HG03565 (cell line): ENCODE measurements around the gene PPOX.

Source experiments
- ATAC-seq: cut with Tn5 transposase; IDR thresholded peaks from one replicate; pipeline ENCODE4 v1.9.1; 2021; ENCODE audit warnings: mild to moderate bottlenecking, moderate library complexity; ENCODE audit not compliant: unreplicated experiment

The PPOX gene

DNA sequence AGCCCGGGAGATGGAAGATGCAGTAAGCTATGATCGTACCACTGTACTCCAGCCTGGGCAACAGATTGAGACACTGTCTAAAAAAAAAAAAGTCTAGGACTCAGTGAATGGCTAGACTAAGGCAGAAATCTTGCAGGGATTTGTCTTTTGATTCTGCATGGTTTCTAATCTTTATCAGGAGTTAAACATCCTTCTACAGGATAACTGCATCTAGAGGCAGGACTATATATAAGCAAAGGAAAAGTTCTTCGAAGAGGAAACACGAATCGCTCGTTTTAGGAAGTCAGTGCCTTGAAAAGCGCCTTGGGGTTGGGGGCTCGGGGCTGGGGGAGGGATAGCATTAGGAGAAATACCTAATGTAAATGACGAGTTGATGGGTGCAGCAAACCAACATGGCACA is 13.1 kb upstream of the PPOX start:
- ATAC-seq: no peak

DNA sequence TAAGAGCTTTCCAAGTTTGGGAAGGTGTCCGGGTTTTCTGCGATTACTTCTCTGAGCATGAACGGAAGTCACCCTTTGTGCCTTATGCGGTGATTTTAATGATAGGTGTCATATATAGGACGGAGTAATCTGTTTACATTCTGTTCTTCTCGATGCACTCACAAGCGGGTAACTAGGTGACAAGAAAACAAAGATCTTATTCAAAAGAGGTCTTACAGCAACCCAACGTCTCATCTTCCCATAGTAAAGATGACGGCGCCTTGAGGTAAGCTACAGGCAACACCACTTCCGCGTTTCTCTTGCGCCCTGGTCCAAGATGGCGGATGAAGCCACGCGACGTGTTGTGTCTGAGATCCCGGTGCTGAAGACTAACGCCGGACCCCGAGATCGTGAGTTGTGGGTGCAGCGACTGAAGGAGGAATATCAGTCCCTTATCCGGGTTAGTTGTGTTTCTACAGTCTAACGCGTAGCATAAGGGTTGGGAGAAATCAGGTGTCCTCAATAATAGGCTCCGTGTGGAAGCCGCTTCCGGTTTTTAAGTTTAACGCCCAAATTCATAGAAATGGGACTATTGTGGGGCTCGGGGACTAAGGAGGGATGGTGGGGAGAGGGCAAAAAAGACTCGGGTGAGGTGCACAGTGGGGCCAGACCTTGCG is 12.4 kb upstream of the PPOX start, which contains the start of gene UFC1:
Gene UFC1, plus strand, starts transcription at position 297 of the 656 bp plus-strand sequence. Its CDS starts 20 bp downstream, at position 317.
- no peak for ATAC-seq

DNA sequence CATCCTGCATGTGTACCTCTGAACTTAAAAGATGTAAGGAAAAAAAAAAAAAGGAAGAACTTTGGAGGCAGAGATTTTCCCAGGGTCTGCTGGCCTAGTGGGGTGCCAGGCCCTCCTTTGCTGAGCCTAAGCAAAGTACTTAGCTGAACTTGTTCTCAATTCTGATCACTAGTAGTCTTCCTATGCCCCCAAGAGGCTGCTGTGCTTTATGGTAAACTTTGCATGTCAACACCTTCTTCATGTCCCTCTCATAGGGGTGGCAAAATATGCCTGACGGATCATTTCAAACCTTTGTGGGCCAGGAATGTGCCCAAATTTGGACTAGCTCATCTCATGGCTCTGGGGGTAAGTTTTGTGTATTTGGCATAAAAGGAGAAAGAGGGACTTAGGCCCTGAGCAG is 8.4 kb upstream of the PPOX start:
- no peak for ATAC-seq

DNA sequence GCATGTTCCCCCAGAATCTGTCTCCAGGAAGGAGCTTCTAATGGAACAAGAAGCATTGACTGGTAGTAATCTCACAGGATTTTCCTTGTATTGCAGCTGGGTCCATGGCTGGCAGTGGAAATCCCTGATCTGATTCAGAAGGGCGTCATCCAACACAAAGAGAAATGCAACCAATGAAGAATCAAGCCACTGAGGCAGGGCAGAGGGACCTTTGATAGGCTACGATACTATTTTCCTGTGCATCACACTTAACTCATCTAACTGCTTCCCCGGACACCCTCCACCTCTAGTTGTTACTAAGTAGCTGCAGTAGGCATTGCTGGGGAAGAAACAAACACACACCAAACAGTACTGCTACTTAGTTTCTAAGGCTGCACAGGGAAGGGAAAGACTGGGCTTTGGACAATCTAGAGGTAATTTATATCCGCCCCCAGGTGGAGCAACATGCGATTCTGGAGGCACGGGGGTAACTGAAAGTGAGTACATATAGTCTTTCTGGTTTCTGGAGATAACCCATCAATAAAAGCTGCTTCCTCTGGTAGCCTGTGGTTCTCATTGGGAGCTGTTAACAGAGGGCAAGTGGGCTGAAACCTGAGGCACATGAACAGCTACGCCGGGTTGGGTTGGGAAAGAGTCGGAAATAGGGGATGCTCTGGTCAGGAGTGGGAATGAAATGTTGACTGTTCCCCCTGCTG is 7.8 kb upstream of the PPOX start:
- ATAC-seq: no peak

DNA sequence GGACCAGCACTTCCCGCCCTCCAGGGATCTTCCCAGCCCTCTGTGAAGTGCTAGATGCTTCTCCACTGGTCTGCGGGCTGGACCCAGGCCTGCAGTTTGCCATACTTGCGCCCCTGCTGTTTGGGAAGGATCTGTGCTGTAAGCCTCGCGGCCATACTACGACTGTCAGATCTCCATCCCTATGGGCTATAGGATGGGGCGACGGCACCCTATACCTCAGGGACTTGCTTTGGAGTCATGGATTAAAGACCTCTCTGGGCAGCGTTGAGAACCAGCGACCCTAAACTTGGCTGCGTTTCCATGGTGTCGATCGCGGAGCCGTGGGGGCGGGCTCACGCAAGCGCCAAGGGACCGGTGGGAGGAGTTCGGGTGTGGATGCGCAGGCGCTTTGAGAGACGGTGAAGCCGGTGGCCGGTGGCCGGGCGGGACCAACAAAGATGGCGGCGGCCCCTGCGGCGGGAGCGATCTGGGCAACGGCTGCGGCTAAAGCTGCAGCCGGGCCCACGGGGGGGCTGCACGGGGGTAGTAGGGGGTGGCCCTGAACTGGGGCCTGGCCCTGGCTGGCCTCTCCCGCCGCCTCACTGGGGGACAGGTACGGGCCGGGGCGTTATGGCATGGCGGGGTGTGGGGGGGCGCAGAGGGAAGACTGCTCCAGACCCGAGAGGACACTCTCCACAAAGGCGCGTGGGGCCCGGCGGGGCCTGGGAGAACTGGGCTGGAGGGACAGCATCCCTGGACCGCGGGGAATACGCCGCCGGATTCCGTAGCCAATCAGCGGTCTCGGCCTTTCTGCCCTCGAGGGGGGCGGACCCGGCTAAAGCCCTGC is 6.9 kb upstream of the PPOX start, which contains the start of gene USP21:
Gene USP21, plus strand, starts transcription at position 414 of the 826 bp plus-strand sequence. CDS start 1,141 bp downstream, outside the sequence.
- ATAC-seq: peak; percentile 71

DNA sequence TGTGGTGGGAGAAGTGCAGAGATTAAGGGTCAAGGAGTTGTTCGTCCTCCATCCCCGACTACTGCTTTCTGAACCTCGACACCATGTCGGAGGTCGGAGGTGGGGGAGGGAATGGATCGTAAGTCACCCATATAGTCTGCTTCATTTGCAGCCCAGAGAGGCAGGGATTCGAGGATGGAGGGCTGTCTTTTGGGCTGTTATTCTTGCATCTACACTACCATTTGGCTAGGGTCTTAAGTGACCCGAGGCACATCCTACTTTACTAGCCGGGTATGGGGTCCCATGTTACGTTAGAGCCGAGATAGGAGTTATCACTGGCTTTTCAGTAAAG is 6.3 kb upstream of the PPOX start:
- ATAC-seq: no peak

DNA sequence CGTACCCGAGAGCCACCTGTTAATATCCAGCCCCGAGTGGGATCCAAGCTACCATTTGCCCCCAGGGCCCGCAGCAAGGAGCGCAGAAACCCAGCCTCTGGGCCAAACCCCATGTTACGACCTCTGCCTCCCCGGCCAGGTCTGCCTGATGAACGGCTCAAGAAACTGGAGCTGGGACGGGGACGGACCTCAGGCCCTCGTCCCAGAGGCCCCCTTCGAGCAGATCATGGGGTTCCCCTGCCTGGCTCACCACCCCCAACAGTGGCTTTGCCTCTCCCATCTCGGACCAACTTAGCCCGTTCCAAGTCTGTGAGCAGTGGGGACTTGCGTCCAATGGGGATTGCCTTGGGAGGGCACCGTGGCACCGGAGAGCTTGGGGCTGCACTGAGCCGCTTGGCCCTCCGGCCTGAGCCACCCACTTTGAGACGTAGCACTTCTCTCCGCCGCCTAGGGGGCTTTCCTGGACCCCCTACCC is 5.5 kb upstream of the PPOX start:
- no peak for ATAC-seq

DNA sequence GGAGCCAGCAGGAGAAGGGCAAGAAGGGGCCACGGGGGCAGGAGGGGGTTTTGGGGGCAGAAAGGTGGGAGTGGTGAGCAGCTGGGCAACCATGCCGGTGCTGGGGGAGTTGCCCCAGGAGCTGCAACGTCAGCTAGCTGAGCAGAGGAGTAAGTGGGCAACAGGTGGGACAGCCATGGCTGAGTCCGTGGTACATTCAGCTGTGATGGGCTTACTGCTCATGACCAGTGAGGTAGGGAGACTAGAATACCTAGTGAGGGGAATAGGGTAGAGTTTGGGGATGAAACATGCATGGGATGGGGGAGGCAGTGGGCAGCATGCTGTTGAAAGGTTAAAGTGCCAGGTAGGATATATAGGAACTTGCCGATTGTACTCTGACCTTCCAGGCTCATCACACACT is 4.6 kb upstream of the PPOX start:
- no peak for ATAC-seq

DNA sequence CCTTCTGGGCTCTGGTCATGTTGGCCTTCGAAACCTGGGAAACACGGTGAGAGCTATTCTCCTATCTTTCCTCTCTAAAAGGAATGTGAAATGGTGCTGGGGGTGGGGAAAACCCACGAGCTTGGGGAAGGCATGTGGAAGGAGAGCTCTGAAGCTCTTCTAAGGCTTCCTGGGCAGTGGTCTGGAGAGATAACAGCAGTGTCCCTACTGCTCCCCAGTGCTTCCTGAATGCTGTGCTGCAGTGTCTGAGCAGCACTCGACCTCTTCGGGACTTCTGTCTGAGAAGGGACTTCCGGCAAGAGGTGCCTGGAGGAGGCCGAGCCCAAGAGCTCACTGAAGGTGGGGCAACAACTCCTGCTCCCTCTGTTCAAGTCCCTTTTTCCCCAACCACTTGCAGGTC is 4.2 kb upstream of the PPOX start:
- no peak for ATAC-seq

DNA sequence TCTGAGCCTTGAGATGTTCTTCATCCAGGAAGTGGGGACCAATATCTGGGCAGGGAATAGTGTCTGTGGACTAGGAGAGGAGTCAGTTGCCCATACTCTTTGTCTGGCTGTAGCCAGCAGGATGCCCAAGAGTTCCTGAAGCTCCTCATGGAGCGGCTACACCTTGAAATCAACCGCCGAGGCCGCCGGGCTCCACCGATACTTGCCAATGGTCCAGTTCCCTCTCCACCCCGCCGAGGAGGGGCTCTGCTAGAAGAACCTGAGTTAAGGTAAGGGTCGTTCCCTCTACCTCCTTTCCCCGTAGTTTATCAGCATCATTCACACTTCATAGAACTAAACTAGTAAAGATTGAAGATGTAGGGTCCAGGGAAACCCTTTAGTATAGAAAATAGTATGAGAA is 3.4 kb upstream of the PPOX start:
- ATAC-seq: no peak

DNA sequence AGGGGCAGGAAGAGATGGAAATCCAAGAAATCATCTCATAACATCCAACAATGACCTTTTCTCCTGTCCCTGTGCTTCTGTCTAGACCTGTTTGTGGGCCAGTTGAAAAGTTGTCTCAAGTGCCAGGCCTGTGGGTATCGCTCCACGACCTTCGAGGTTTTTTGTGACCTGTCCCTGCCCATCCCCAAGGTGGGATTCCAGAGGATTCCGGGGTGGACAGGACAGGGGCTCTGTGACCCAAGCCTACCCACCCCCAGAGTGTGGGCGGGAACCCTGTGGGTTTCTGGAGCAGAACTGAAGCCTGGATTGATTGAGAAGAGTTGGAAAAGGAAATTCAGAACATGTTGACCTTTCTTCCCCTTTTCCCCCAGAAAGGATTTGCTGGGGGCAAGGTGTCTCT is 2.4 kb upstream of the PPOX start:
- ATAC-seq: no peak

DNA sequence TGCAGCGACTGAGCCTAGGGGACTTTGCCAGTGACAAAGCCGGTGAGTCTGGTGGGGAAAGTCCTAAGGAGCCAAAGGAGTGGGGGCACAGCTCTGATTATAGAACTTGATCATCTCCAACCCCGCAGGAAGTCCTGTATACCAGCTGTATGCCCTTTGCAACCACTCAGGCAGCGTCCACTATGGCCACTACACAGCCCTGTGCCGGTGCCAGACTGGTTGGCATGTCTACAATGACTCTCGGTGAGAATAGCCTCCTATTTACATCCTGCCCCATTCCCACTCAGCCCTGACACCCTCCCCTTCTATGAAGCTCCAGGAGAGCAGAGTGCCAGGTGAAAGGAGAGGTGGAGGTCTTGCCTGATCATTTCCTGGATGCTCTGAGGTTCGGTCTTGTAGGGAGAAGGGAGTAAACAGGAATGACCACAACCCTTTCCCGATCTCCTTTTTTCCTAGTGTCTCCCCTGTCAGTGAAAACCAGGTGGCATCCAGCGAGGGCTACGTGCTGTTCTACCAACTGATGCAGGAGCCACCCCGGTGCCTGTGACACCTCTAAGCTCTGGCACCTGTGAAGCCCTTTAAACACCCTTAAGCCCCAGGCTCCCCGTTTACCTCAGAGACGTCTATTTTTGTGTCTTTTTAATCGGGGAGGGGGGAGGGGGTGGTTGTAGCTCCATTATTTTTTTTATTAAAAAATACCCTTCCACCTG is 1.2 kb upstream of the PPOX start:
- no peak for ATAC-seq

DNA sequence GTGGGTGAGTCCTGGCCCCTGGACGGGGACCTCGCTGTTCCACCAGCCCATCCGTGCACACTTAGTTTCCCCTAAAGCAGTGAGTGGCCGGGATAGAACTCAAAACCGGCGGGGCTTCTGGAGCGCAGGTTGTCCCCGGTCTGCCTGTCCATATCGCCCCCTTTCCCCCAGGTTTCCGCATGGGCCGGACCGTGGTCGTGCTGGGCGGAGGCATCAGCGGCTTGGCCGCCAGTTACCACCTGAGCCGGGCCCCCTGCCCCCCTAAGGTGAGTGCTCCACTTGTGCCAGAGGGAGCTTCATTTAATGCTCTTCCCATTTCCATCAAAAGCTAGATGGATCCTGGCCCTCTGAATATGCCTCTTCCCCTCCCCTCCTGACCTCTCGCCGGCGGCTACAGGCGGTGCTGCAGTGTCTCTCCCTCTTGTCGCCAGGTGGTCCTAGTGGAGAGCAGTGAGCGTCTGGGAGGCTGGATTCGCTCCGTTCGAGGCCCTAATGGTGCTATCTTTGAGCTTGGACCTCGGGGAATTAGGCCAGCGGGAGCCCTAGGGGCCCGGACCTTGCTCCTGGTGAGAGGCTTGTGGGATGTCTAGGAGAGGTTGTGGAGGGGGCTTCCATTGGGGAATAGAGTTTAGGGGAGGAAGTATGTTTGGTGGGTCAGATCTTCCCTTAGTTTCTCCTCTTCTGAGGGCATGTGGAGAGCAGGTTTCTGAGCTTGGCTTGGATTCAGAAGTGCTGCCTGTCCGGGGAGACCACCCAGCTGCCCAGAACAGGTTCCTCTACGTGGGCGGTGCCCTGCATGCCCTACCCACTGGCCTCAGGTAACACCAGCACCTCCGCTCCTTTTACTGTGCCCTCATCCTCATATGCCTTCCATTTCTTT is 683 bp downstream of the PPOX start:
- no peak for ATAC-seq

DNA sequence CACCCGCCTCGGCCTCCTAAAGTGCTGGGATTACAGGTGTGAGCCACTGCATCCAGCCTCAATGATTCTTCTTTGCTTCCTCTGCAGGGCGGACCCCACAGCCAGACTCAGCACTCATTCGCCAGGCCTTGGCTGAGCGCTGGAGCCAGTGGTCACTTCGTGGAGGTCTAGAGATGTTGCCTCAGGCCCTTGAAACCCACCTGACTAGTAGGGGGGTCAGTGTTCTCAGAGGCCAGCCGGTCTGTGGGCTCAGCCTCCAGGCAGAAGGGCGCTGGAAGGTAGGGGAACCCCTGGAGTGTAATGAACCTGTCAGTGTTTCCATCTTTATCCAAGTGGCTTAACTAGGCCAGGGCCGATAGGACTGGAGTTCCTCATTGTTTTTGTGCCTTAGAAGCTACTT is 2.7 kb downstream of the PPOX start:
- no peak for ATAC-seq

DNA sequence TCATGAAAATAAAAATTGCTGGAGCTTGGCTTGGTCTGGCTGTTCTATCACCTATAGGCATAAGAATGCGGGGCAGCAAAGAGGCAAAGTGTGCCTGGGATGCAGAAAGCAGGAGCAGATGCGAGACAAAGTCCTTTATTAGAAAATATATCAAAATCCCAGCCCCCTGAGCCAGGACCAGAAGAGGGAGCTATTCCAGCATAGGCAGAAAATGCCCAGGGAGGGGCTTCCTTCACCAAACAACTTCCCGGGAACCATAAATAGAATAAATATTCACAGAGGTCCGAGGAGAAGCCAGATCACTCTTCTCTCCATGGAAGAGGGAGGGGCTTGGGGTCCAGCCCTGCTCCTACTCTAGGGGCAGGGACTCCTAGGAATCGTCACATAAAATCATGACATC is 5.0 kb downstream of the PPOX start:
- ATAC-seq: no peak

DNA sequence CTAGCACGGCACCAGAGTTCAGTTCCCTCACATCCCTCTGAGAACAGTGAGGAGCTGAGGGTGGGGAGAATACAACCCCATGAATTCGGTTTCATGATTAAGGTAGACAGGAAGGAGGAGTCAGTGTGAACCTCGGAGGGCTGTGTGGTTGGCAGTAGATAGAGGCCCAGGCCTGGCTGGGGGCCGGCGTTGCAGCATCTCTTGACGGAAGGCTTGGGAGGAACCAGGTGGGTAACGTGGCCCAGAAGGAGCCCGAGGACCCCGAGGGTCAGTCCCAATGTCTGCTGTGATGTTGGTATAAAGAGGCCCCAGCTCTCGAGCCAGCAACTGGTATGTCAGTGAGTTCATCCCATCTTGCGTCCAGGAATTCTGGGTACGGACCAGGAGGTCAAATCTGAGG is 5.5 kb downstream of the PPOX start:
- no peak for ATAC-seq

DNA sequence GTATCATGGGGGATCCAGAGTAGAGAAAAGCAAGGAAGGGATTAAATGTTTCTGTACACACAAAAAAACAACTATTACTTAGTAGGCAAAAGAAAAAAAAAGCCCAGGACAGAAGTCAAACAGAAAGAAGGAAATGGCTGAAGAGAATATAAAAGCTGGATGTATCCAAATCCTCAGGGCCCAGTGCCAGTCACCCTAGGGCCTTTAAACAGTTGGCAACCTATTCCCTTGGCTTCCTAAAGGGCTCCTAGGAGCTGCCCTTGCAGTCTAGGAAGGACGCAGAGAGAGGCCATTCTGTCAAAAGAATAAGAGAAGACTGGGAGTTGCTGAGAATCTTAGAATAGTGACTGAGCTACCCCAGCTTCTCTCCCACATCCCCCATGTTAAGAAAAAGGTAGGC is 6.1 kb downstream of the PPOX start:
- ATAC-seq: no peak

DNA sequence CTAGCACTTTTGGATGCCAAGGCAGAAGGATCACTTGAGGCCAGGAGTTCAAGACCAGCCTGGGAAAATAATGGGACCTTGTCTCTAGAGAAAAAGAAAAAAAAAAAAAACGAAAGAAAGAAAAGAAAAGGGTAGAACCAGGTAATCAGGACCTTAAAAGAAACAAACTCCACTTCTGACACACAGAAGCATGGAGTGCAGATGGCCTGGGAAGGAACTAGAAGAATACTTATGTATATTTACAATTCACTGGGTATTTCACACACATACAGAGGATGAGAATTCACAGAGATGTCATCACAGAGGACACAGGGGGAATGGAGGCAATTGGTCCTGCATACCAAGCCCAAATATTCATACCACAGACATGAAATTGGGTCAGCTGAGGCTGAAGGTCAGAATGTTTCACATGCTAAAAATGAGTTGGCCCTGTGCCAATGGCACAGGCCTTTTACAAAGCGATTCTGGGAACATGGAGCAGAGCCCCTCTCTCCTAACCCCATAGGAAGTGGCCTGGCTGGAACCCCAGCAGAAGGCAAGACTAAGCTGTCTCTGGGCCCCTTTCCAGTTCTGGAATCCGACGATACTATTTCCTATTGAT is 6.7 kb downstream of the PPOX start:
- no peak for ATAC-seq

DNA sequence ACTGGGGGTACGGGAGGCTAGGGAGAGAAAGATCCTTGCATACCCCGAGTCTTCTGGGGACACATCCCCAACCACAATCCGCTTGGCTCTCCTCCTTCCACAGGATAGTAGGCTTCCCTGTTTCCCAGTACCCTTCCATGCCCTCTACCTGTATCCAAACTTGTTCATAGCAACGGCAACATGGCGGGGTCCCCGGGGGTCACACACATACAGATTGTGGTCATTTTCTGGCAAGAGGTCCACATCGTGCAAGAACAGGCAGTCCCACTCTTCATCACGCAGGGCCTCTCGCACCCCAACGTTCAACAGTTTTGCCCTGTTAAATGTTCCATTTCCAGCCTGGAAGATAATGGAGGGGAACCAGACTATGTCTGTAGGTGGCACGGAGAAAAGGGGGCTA is 7.5 kb downstream of the PPOX start:
- no peak for ATAC-seq

DNA sequence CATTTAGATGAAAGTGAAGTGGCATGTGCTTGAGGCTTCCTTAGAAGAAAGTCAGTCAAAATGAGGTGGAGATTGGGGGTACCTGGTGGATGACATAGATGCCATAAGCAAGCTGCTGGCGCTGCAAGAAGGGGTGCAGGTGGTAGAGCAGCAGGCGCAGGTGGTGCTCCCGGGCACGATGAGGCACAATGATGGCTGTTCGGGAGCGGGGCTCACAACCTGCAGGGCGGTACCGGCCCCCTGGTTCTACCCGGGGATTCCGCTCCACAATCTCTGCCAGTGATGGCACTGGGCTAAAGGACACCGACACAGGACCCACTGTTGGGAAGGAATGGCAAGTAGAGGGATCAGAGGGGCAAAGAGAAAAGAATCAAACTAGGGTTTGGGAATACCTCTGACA is 8.7 kb downstream of the PPOX start:
- no peak for ATAC-seq
